ENCODE results near the gene DYRK4.
"Not testable (repeated sequence)": the region's sequence is repeated elsewhere in the genome, so short reads cannot be mapped to it uniquely, and the experiment has no call there.

Gene DYRK4

GRCh38 chr12:4562034-4562657 is at the start of gene DYRK4:
Gene DYRK4, plus strand, starts transcription at chr12:4562208. Its CDS starts 38 bp downstream, at chr12:4562246.
- no peak for DNase-seq

- DNase-seq, result no peak
Measured at GRCh38 chr12:4518106-4518728, 43.8 kb upstream of the DYRK4 start.

- DNase-seq, result not testable (repeated sequence)
Measured at GRCh38 chr12:4523443-4523842, 38.6 kb upstream of the DYRK4 start.

GRCh38 chr12:4526923-4527546 is 35.0 kb upstream of the DYRK4 start:
- no peak for DNase-seq

GRCh38 chr12:4530160-4530559 is 31.8 kb upstream of the DYRK4 start:
- DNase-seq, result no peak

GRCh38 chr12:4530982-4531586 is 30.9 kb upstream of the DYRK4 start:
- no peak for DNase-seq

GRCh38 chr12:4535092-4535491 is 26.9 kb upstream of the DYRK4 start:
- no peak for DNase-seq

GRCh38 chr12:4535871-4536270 is 26.1 kb upstream of the DYRK4 start:
- DNase-seq, result no peak

GRCh38 chr12:4538207-4539160 is 23.5 kb upstream of the DYRK4 start, which contains the start of gene RAD51AP1:
Gene RAD51AP1, plus strand, starts transcription at chr12:4538890. Its CDS starts 50 bp downstream, at chr12:4538940.
- peak; percentile 97 for DNase-seq

- no peak for DNase-seq
Measured at GRCh38 chr12:4539167-4539870, 22.7 kb upstream of the DYRK4 start.

- DNase-seq, result peak; percentile 31
Measured at GRCh38 chr12:4540170-4540569, 21.8 kb upstream of the DYRK4 start.

GRCh38 chr12:4540638-4541037 is 21.4 kb upstream of the DYRK4 start:
- no peak for DNase-seq

- no peak for DNase-seq
Measured at GRCh38 chr12:4545195-4545594, 16.8 kb upstream of the DYRK4 start.

GRCh38 chr12:4552191-4552590 is 9.8 kb upstream of the DYRK4 start:
- DNase-seq, result no peak

GRCh38 chr12:4553943-4554342 is 8.1 kb upstream of the DYRK4 start:
- DNase-seq, result no peak

GRCh38 chr12:4555804-4556203 is 6.2 kb upstream of the DYRK4 start:
- no peak for DNase-seq

GRCh38 chr12:4556735-4557530 is 5.1 kb upstream of the DYRK4 start:
- DNase-seq, result no peak

GRCh38 chr12:4557586-4557985 is 4.4 kb upstream of the DYRK4 start:
- no peak for DNase-seq

- DNase-seq, result no peak
Measured at GRCh38 chr12:4558171-4558570, 3.8 kb upstream of the DYRK4 start.

GRCh38 chr12:4563336-4563735 is 1.3 kb downstream of the DYRK4 start:
- DNase-seq, result no peak

- no peak for DNase-seq
Measured at GRCh38 chr12:4564818-4565217, 2.8 kb downstream of the DYRK4 start.

All from activated CD4-positive, alpha-beta T cell treated with anti-CD3 and anti-CD28 coated beads, Interleukin-2, amount 50 U/mL, for 16 hours (primary cell).